HG03196 (cell line): Measurements from ENCODE around the gene USP3.
"Not testable (repeated sequence)": the region's sequence is repeated elsewhere in the genome, so short reads cannot be mapped to it uniquely, and the experiment has no call there.

Experiments used
- ATAC-seq: cut with Tn5 transposase; IDR thresholded peaks from one replicate; pipeline ENCODE4 v1.9.1; 2021; ENCODE audit not compliant: unreplicated experiment

Gene USP3

DNA sequence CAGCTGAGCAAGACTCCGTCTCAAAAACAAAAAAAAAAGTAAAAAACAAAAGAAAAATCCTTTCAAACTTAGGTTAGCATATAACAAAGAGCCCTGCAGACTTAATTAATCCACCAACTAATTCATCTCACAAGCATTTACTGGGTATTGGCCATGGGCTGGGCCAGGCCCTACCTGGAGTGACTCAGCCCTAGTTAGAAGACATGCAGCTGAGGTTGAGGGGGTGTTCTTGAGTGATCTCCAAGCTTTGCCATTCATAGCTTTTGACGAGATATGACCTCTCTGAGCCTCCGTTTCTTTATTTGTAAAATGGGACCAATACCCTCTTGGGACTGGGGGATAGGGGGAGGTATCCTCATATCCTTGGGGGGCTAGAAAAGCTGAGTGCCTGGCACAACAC, 100.6 kb downstream of the USP3 start:
- ATAC-seq, result no peak

DNA sequence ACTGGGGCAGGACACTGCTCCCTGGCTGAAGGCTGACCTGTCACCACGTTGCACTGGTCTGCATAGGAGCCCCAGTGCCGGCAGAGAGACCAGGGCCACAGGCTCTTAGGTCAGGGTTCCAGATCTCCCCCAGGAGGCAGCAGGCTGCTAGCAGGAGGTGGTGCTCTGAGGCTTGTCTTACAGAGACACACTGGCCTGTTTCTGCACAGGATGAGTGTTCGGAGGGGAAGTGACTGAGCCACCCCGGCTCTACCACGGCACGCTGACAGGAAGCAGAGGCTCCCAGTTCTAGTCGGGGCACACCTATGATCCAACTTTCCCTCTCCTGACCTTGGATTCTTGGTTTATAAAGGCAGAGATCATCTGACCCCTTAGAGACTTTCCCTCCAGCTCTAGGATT, 101.4 kb downstream of the USP3 start:
- no peak for ATAC-seq

DNA sequence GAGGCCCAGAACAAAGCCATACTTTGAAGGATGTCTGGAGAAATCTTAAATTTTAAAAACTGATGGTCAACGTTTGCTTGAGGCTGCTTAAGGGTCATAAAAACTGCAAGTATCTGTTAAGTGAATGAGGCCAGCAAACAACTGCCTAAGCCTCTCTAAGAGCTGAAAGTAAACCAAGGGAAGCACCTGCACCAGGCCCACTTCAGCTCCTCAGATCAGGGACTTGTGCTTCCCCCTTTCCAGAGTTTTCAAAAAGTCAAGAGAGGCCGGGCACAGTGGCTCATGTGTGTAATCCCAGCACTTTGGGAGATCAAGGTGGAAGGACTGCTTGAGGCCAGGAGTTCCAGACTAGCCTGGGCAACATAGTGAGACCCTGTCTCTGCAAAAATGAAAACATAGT, 101.9 kb downstream of the USP3 start:
- ATAC-seq, result no peak

DNA sequence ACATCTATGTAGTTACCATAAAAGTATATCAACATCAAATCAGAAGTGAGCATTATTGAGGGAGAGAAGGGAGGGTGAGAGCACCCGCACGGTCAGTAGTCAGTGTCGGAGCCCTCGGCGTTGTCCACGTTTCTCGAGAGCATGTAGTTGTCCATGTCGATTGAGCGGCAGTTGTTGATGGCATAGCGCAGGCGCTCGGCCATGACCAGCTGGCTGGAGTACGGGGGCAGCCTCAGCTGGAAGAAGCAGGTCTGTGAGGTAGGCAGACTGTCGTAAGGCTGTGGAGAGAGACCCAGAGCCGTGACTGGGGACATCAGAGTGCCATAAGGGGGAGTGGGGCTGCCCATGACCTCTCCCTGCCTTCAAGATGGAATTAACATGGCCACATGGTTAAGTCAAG, 104.6 kb downstream of the USP3 start:
- ATAC-seq, result no peak

- ATAC-seq, result no peak
Observed at GRCh38 chr15:63609448-63609847, 105.1 kb downstream of the USP3 start.

DNA sequence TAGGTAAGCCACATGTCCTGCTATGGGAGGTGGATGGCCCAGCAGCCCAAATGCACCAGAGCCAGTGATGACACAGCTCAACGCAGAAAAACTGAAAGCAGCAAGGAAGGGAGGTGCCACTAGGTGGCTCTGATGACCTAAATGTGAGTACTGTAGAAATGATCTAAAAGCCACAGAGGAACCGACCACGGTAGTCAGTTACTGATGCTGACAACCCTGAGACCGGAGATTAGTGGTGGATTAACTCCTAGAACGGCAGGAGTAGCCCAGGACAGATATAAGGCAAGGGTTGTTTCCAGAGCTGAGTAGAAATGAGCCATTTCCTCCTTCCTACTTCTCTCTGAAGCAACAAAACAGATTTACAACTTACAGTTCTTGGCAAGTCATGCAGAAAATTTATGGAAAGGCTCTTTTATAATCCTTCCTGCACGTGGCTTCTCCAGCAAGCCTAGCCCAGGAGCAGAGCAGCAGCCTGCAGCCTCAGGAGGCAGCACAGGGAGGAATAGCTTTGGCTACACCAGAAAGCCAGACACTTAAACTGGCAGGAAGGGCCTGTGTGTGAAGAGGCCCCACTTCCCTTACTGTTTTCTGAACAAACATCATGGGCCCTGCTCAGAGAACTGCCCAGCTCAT, 105.9 kb downstream of the USP3 start:
- peak; percentile 59 for ATAC-seq

- no peak for ATAC-seq
Observed at GRCh38 chr15:63611177-63611576, 106.8 kb downstream of the USP3 start.

GRCh38 chr15:63612300-63612699, 107.9 kb downstream of the USP3 start:
- no peak for ATAC-seq

- no peak for ATAC-seq
Observed at GRCh38 chr15:63615935-63616334, 111.5 kb downstream of the USP3 start.

GRCh38 chr15:63617147-63617546, 112.8 kb downstream of the USP3 start:
- not testable (repeated sequence) for ATAC-seq

DNA sequence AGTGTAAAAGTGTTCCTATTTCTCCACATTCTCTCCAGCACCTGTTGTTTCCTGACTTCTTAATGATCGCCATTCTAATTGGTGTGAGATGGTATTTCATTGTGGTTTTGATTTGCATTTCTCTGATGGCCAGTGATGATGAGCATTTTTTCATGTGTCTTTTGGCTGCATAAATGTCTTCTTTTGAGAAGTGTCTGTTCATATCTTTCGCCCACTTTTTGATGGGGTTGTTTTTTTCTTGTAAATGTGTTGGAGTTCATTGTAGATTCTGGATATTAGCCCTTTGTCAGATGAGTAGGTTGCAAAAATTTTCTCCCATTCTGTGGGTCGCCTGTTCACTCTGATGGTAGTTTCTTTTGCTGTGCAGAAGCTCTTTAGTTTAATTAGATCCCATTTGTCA, 113.2 kb downstream of the USP3 start:
- not testable (repeated sequence) for ATAC-seq

GRCh38 chr15:63620760-63621159, 116.4 kb downstream of the USP3 start:
- not testable (repeated sequence) for ATAC-seq

DNA sequence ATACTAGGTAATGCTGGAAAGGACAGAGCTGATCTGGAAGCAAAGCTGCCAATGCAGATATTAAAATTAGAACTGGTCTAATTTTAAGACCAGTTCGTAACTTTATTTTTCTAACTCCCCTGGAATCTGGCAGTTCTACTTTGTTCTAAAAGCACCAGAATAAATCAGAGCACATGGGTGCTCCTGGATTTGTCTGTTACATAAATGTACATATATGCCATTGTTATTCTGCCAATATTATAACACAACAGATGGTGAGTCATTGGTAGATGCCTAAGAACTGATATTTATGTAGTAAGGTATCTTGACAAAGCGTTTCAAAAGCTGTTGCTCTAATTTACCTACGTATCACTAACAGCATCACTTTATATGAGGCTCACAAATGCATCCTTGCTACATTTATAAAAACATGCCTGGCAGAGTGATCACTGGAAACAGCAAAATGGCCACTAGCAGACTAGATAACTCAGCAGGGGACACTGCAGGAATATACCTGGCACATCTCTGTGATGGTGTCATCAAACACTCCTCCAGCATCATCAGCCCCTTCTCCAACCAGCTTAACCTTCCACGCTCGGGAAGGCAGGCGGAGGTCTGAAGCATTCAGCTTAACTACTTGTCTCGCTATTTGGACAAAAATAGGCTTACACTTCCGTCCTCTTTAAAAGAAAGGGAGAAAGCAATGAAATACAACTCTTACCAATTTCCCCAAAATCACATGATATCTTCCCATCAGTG, 119.0 kb downstream of the USP3 start:
- ATAC-seq, result no peak

DNA sequence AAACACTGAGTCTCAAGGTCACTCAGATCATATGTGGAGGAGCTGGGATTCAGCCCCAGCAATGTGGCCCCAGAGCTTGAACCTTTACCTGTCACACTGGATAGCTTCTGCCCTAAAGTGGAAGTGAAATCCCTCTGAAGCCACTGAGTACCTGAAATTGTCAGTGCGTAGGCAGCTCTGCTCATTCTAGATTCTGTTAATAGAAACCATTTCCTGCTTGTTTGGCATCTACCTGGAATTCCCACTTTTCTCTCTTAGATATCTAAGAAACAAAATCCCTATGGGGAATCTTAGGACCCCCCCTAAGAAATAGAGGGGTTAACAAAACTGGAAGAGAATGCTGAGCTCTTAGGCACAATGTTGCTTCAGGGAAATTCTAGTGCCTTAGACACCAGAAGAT, 122.6 kb downstream of the USP3 start:
- ATAC-seq, result no peak

GRCh38 chr15:63628123-63628822, 123.9 kb downstream of the USP3 start:
- ATAC-seq, result no peak

GRCh38 chr15:63630036-63630751, 125.8 kb downstream of the USP3 start:
- no peak for ATAC-seq

- ATAC-seq, result no peak
Observed at GRCh38 chr15:63633312-63633711, 128.9 kb downstream of the USP3 start.

- no peak for ATAC-seq
Observed at GRCh38 chr15:63634154-63634553, 129.8 kb downstream of the USP3 start.

GRCh38 chr15:63636518-63637061, 132.2 kb downstream of the USP3 start:
- ATAC-seq, result no peak

GRCh38 chr15:63638839-63639238, 134.4 kb downstream of the USP3 start:
- no peak for ATAC-seq

DNA sequence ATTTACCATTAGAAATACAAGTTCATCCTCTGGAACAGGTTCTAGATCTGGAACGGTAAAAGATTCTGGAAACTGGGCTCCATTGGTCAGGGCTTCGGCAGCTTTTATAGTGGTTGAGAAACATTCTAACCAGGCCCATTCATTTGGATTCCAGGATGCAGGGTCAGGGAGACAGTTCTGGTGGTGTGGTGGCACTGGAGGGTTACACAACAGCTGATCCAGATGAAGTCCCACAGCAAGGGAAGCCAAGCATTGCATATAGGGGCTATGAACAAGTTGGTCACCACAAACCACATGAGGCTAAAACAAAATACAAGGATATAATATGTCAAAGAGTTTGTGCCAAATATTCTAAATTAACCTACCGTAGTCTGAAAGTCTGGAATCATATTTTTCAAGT, 135.8 kb downstream of the USP3 start:
- no peak for ATAC-seq
